H9 (cell line): Measurements from ENCODE around the gene NLGN4X. TPM values are rescaled to one million over a fixed set of nuclear protein-coding genes. Genes with fewer than 3 reads are reported as not detected.

Source experiments
- DNase-seq: peaks from one replicate; pipeline ENCODE4 v3.0.0-alpha.2; 2017
- H2AFZ ChIP-seq: one replicate; pipeline ENCODE4 v1.6.1; 2013; ENCODE audit warnings: mild to moderate bottlenecking, low read length, control low read depth, moderate library complexity
- H2AK5ac ChIP-seq: 2 replicates; pipeline ENCODE4 v1.6.1; 2013; ENCODE audit warnings: low read length, control low read depth, mixed read lengths; ENCODE audit not compliant: insufficient read length
- H2BK120ac ChIP-seq: one replicate; pipeline ENCODE4 v1.6.1; 2013; ENCODE audit warnings: low read depth, mild to moderate bottlenecking, low read length, control low read depth, inconsistent platforms; ENCODE audit not compliant: poor library complexity, severe bottlenecking
- H2BK12ac ChIP-seq: 2 replicates; pipeline ENCODE4 v1.6.1; 2013; ENCODE audit warnings: low read length, control low read depth, mixed read lengths, low read depth; ENCODE audit not compliant: insufficient read length
- H2BK15ac ChIP-seq: 2 replicates; pipeline ENCODE4 v1.6.1; 2013; ENCODE audit warnings: low read depth, low read length, control low read depth
- H2BK20ac ChIP-seq: one replicate; pipeline ENCODE4 v1.6.1; 2013; ENCODE audit warnings: low read depth, mild to moderate bottlenecking, low read length, control low read depth, inconsistent platforms; ENCODE audit not compliant: poor library complexity, severe bottlenecking
- H2BK5ac ChIP-seq: 2 replicates; pipeline ENCODE4 v1.6.1; 2013; ENCODE audit warnings: low read length, control low read depth, mixed read lengths; ENCODE audit not compliant: insufficient read length
- H3K14ac ChIP-seq: 2 replicates; pipeline ENCODE4 v1.6.1; 2013; ENCODE audit warnings: low read length, control low read depth; ENCODE audit not compliant: insufficient read depth
- H3K18ac ChIP-seq: 2 replicates; pipeline ENCODE4 v1.6.1; 2013; ENCODE audit warnings: low read depth, mild to moderate bottlenecking, mixed read lengths, low read length, control low read depth; ENCODE audit not compliant: insufficient read length
- H3K23ac ChIP-seq: 2 replicates; pipeline ENCODE4 v1.6.1; 2013; ENCODE audit warnings: low read length, control low read depth, mixed read lengths, low read depth; ENCODE audit not compliant: insufficient read length
- H3K23me2 ChIP-seq: 2 replicates; pipeline ENCODE4 v1.6.1; 2013; ENCODE audit warnings: low read depth, mild to moderate bottlenecking, mixed read lengths, low read length, control low read depth; ENCODE audit not compliant: insufficient read length, poor library complexity, severe bottlenecking
- H3K27ac ChIP-seq: 2 replicates; pipeline ENCODE4 v1.5.1; 2013; ENCODE audit warnings: low read length, control low read depth, mixed read lengths, low read depth; ENCODE audit not compliant: insufficient read length
- H3K27me3 ChIP-seq: 2 replicates; pipeline ENCODE4 v1.6.1; 2013; ENCODE audit warnings: low read length, control low read depth, inconsistent platforms; ENCODE audit not compliant: insufficient read depth
- H3K4ac ChIP-seq: 2 replicates; pipeline ENCODE4 v1.6.1; 2013; ENCODE audit warnings: low read depth, mild to moderate bottlenecking, control low read depth, inconsistent platforms, low read length, moderate library complexity
- H3K4me1 ChIP-seq: 2 replicates; pipeline ENCODE4 v1.6.1; 2013; ENCODE audit warnings: low read length, control low read depth, inconsistent platforms; ENCODE audit not compliant: insufficient read depth
- H3K4me2 ChIP-seq: 2 replicates; pipeline ENCODE4 v1.6.1; 2013; ENCODE audit warnings: low read length, control low read depth, mixed read lengths; ENCODE audit not compliant: insufficient read length, insufficient read depth
- H3K56ac ChIP-seq: 2 replicates; pipeline ENCODE4 v1.6.1; 2013; ENCODE audit warnings: low read depth, mild to moderate bottlenecking, mixed read lengths, low read length, control low read depth; ENCODE audit not compliant: insufficient read length
- H3K79me1 ChIP-seq: 2 replicates; pipeline ENCODE4 v1.6.1; 2013; ENCODE audit warnings: low read depth, mild to moderate bottlenecking, moderate library complexity, low read length, control low read depth, inconsistent platforms; ENCODE audit not compliant: insufficient read depth, poor library complexity, severe bottlenecking
- H3K79me2 ChIP-seq: 2 replicates; pipeline ENCODE4 v1.6.1; 2013; ENCODE audit warnings: low read length, control low read depth, inconsistent platforms; ENCODE audit not compliant: insufficient read depth
- H3K9ac ChIP-seq: 2 replicates; pipeline ENCODE4 v1.6.1; 2013; ENCODE audit warnings: low read length, control low read depth, mixed read lengths; ENCODE audit not compliant: insufficient read length; ENCODE audit errors: extremely low read depth
- H3K9me3 ChIP-seq: one replicate; pipeline ENCODE4 v1.6.1; 2013; ENCODE audit warnings: low read depth, low read length, inconsistent platforms; ENCODE audit not compliant: control insufficient read depth
- H3T11ph ChIP-seq: one replicate; pipeline ENCODE4 v1.6.1; 2013; ENCODE audit warnings: mild to moderate bottlenecking, low read length, control low read depth, inconsistent platforms
- H4K20me1 ChIP-seq: one replicate; pipeline ENCODE4 v1.6.1; 2013; ENCODE audit not compliant: control insufficient read depth, insufficient read length, insufficient read depth
- H4K5ac ChIP-seq: 2 replicates; pipeline ENCODE4 v1.6.1; 2013; ENCODE audit warnings: low read depth, mild to moderate bottlenecking, mixed read lengths, low read length, control low read depth; ENCODE audit not compliant: insufficient read length
- H4K8ac ChIP-seq: replicated peaks from 2 replicates; pipeline ENCODE4 v1.6.1; 2013; ENCODE audit warnings: low read length, control low read depth, mixed read lengths, low read depth; ENCODE audit not compliant: insufficient read length
- H4K91ac ChIP-seq: 2 replicates; pipeline ENCODE4 v1.6.1; 2013; ENCODE audit warnings: low read depth, mild to moderate bottlenecking, moderate library complexity, mixed read lengths, low read length, control low read depth; ENCODE audit not compliant: insufficient read length
- H3K27ac Mint-ChIP-seq, 3 experiments: 2 replicates in 2 of 3; 3 replicates in 1 of 3; pipeline ENCODE4 v1.8.0; 2020 to 2021; ENCODE audit warnings: mixed read lengths in 3 of 3, mild to moderate bottlenecking in 1 of 3, moderate library complexity in 1 of 3
- H3K27me3 Mint-ChIP-seq: 2 replicates; pipeline ENCODE4 v1.8.0; 2021; ENCODE audit warnings: low read depth, mild to moderate bottlenecking, moderate library complexity, mixed read lengths
- H3K36me3 Mint-ChIP-seq, 3 experiments: 2 replicates in 2 of 3; 3 replicates in 1 of 3; pipeline ENCODE4 v1.8.0; 2020 to 2021; ENCODE audit warnings: low read depth in 3 of 3, mixed read lengths in 3 of 3; ENCODE audit not compliant: insufficient read depth in 1 of 3
- H3K4me1 Mint-ChIP-seq, 2 experiments: 2 replicates each; pipeline ENCODE4 v1.8.0; 2020; ENCODE audit warnings: mixed read lengths in 2 of 2
- H3K4me3 Mint-ChIP-seq, 2 experiments: 2 replicates in 1 of 2; 3 replicates in 1 of 2; pipeline ENCODE4 v1.8.0; 2020 to 2021; ENCODE audit warnings: mild to moderate bottlenecking in 2 of 2, mixed read lengths in 2 of 2, moderate library complexity in 1 of 2
- H3K9me3 Mint-ChIP-seq, 2 experiments: 2 replicates in 1 of 2; 3 replicates in 1 of 2; pipeline ENCODE4 v1.8.0; 2020; ENCODE audit warnings: mild to moderate bottlenecking in 2 of 2, mixed read lengths in 2 of 2, moderate library complexity in 1 of 2
- WGBS: extraction: QIAGEN DNeasy Blood & Tissue Kit; methylation state at CpG from one replicate; pipeline ENCODE4 v1.1.7; 2013; ENCODE audit warnings: missing lambda C conversion rate, low lambda C conversion rate, mixed read lengths; ENCODE audit not compliant: insufficient read length; ENCODE audit errors: extremely low coverage; 5-methylcytosine and 5-hydroxymethylcytosine counted together
- total RNA-seq: library from RNA; stranded (reverse); gene quantifications from 2 replicates; pipeline ENCODE4 v1.2.1, GENCODE V29; 2021
- TF ChIP-seq, protein P1 (sequence below): fragments of 200-600 bp; sonication (generic); conservative IDR thresholded peaks from 3 replicates; pipeline ENCODE4 v1.8.0; 2021; ENCODE audit warnings: antibody characterized with exemption, mild to moderate bottlenecking

The NLGN4X gene
- total RNA-seq, 1 experiment from 2014 or later, result 111 TPM

DNA sequence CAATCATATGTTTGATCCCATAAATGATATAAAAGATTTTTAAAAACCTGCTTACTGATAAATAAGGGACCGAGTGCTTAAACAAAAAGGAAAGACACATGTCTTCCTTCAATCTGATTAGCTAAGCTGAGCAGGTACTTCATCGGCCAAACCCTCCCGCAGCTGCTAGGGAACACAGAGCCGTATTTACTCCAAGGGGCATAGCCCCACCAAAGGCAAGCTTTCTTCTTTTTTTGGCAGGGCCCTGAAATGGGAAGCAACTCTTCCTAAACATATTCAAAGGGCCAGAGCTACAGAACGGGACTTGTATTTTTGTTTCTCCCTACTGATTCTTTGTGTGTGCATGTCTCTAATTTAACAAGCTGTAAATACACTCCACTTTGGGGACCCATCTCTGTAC lies 337.3 kb downstream of the NLGN4X start:
- Histone ChIP-seq H3K56ac (no peak overlapping the region), H3K79me1 (peaks cover 7% of the 10 kb centered on the region), H2AFZ (no peak overlapping the region), H3K27ac (no peak overlapping the region), H2BK120ac (no peak overlapping the region), H3K4ac (no peak overlapping the region), H3K9me3 (no peaks in the 10 kb centered on the region), H3K27me3 (no peaks in the 10 kb centered on the region), H3K4me2 (no peak overlapping the region), H2AK5ac (no peak overlapping the region), H3T11ph (no peak overlapping the region), H3K14ac (no peak overlapping the region), H4K91ac (no peak overlapping the region), H3K18ac (no peak overlapping the region), H3K79me2 (no peaks in the 10 kb centered on the region), H2BK15ac (no peak overlapping the region), H3K23ac (no peak overlapping the region), H4K5ac (no peak overlapping the region), H4K20me1 (peaks cover 3% of the 10 kb centered on the region), H2BK20ac (no peak overlapping the region), H3K9ac (no peak overlapping the region), H3K23me2 (no peaks in the 10 kb centered on the region), H3K4me1 (no peaks in the 10 kb centered on the region), H4K8ac (no peak overlapping the region), H2BK5ac (no peak overlapping the region), H2BK12ac (no peak overlapping the region)
- Mint-ChIP-seq H3K36me3 (peaks cover 26 to 31% (median 27%) of the 10 kb centered on the region in 3 experiments), H3K4me1 (no peaks in the 10 kb centered on the region; a peak in 1 of 4 replicates), H3K9me3 (no peaks in the 10 kb centered on the region), H3K4me3 (no peak overlapping the region), H3K27ac (peak overlapping the region in 2 of 3 experiments; percentile 45 to 53; a peak in 3 of 7 replicates), H3K27me3 (no peaks in the 10 kb centered on the region)
- TF ChIP-seq, protein P1, sequence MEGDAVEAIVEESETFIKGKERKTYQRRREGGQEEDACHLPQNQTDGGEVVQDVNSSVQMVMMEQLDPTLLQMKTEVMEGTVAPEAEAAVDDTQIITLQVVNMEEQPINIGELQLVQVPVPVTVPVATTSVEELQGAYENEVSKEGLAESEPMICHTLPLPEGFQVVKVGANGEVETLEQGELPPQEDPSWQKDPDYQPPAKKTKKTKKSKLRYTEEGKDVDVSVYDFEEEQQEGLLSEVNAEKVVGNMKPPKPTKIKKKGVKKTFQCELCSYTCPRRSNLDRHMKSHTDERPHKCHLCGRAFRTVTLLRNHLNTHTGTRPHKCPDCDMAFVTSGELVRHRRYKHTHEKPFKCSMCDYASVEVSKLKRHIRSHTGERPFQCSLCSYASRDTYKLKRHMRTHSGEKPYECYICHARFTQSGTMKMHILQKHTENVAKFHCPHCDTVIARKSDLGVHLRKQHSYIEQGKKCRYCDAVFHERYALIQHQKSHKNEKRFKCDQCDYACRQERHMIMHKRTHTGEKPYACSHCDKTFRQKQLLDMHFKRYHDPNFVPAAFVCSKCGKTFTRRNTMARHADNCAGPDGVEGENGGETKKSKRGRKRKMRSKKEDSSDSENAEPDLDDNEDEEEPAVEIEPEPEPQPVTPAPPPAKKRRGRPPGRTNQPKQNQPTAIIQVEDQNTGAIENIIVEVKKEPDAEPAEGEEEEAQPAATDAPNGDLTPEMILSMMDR, result no peak
- no peak for DNase-seq
- no CpG with 5 or more reads among the region's 5 CpGs for WGBS
